ENCODE measurements around the gene LAD1.

LAD1 gene

DNA sequence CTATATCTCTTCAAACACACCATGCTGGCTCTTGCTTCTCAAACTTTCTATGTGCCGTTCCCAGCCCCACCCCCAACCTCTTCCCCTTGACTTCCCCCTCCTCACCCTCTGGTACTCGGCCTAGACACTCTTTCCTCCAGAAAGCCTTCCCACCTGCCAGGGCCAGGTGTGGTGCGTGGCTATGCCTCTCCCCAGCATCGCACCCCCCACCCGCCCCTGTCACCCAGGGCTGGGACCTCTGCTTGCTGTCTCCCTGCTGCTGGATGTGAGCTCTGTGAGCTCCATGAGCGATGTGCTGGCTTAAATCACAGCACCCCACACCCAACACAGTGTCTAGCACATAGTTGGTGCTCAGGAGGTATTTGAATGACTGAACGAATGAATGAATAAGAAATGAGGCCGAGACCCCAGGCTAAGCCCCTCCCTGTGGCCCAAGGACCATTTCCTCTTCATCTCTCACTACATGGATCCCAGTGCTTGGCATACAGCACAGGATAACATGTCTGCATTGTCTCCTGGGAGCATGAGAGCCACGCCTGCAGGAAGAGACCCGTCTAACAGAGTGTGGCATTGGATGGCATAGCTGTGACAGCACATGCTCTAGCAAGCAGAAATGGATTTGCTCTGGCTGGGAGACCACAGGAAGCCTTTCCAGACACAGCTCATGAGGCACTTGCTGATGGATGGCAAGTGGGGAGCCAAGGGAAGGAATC lies 41.3 kb downstream of the LAD1 start:
- TF ChIP-seq, protein P1, sequence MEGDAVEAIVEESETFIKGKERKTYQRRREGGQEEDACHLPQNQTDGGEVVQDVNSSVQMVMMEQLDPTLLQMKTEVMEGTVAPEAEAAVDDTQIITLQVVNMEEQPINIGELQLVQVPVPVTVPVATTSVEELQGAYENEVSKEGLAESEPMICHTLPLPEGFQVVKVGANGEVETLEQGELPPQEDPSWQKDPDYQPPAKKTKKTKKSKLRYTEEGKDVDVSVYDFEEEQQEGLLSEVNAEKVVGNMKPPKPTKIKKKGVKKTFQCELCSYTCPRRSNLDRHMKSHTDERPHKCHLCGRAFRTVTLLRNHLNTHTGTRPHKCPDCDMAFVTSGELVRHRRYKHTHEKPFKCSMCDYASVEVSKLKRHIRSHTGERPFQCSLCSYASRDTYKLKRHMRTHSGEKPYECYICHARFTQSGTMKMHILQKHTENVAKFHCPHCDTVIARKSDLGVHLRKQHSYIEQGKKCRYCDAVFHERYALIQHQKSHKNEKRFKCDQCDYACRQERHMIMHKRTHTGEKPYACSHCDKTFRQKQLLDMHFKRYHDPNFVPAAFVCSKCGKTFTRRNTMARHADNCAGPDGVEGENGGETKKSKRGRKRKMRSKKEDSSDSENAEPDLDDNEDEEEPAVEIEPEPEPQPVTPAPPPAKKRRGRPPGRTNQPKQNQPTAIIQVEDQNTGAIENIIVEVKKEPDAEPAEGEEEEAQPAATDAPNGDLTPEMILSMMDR (conservative IDR thresholded peaks at IDR 0.05) = no peak
- no peak overlapping the region for H3K27ac ChIP-seq

DNA sequence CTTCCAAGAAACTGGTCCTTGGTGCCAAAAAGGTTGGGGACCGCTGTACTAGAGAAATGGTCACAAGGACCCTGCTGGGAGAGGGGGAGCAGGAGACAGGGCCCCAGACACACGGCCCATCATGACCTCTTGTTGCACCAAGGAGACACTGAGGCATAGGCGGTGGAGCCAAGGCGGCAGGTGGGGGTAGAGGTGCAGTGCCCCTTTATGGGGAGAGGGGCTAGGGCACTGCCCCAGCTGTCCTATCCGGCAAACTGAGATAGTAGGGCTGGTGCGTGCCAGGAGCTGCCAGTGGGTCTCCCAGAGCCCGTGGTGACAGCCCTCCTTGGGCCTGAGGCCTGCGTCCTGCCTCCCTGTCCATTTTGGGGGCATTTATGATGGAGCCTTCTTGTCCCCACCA lies 41.9 kb downstream of the LAD1 start:
- no peak overlapping the region for H3K27ac ChIP-seq
- TF ChIP-seq, protein P1 (conservative IDR thresholded peaks at IDR 0.05) = no peak

DNA sequence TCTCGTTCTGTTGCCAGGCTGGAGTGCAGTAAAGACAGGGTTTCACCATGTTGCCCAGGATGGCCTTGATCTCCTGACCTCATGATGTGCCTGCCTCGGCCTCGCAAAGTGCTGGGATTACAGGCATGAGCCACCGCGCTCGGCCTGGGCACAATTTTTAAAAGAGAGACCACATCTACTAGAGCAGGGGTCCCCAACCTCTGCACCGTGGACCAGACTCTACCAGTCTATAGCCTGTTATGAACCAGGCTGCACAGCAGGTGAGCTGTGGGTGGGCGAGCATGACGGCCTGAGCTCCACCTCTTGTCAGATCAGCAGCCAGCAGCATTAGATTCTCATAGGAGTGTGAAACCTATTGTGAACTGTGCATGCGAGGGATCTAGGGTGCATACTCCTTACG lies 42.4 kb downstream of the LAD1 start:
- no peak overlapping the region for H3K27ac ChIP-seq
- TF ChIP-seq, protein P1 (conservative IDR thresholded peaks at IDR 0.05) = no peak

DNA sequence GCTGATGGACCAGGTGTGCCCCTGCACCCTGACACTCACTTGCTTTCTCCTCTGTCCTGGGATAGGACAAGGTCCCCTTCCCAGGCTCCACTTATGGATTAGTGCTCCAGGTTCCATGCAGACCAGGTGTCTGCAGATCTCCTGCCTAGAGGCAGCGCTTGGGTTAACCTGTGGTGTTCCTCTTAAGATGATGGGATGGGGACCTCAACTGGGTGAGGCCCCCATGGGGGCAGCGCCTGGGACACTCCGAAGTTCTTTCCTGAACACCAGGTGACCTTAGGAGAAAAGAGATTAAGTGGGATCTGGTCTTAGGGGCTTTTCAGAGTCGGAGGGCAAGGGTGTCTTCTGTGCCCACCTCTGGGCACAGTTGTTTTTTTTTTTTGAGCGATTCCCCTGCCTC lies 42.9 kb downstream of the LAD1 start:
- TF ChIP-seq, protein P1 (conservative IDR thresholded peaks at IDR 0.05) = no peak
- no peak overlapping the region for H3K27ac ChIP-seq

DNA sequence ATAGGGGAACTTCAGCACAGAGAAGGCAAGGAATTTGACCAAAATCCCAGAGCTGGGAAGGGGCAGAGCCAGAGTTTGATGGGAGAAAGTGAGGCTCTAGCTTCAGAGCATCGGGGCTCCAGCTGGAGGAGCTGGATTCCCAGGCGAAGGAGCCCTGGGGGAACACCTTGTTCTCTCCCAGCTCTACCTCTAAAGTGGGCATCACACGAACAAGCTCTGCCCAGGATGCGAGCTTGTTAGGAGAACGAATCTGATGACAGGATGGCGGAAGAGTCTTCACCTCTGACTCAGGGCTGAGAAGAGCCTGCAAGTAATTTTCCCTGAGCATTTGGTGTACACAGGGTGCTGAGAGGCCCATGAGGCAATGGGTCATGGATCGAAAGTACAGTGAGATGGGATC lies 43.7 kb downstream of the LAD1 start:
- no peak overlapping the region for H3K27ac ChIP-seq
- TF ChIP-seq, protein P1 (conservative IDR thresholded peaks at IDR 0.05) = no peak

DNA sequence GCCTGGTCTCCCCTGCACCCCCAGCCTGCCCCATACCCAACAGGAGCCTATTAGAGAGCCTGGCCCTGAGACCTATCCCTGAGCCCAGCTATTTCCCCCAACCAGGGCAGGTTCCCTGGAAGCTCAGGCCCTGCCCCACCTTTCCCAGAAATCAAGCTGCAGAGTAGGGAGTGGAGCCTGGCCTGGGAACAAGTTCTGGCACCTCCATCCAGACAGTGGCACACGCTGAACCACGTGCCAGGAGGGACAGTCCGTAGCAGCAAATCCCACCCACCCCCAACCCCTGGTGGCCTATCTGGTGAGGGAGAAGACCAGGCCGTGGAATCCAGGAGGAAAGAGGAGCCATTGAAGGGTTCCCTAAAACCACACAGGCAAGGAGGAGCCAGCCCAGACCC lies 44.2 kb downstream of the LAD1 start:
- no peak overlapping the region for H3K27ac ChIP-seq
- TF ChIP-seq, protein P1 (conservative IDR thresholded peaks at IDR 0.05) = no peak

DNA sequence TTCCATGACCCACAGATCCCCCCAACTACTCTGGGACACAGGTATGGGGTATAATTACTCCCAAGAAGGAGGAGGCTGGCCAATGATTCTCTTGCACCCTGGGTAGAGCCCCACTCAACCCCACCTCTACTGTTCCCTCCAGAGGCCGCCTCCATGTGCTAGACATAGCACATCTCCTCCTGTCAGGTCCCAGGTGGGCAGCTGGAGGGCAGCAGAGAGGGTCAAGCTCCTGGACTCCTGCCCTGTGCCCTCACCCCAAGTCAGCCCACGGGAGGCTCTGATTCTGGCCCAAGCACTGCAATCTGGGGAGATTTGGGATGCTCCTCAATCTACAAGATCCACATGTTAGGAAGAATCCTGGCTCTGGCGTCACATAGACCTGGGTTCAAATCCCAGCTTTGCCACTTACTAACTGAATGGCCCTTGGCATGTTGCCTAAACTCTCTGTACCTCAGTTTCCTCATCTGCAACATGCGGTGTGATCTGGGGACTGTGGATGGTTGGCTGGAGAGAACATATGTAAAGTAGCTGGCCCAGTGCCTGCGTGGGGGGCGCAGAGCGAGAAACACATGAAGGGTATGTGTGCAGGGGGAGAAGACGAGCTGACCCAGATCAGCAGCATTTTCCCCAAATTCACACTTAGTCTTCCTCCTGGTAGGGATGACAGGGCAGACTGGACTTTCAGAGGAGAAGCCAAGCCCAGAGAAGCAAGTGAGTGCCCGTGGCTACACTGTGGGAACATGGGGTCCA lies 44.8 kb downstream of the LAD1 start:
- no peak overlapping the region for H3K27ac ChIP-seq
- TF ChIP-seq, protein P1 (conservative IDR thresholded peaks at IDR 0.05) = no peak
